GM12878 (cell line): ENCODE results near the gene GLRX5. TPM values are rescaled to one million over a fixed set of nuclear protein-coding genes. Genes with fewer than 3 reads are reported as not detected.

Experiments used
- ATAC-seq: fragments of 200-7000 bp; cut with Tn5 transposase; 3 replicates; pipeline ENCODE4 v1.9.1; 2020; ENCODE audit warnings: mild to moderate bottlenecking, moderate library complexity
- BruUV-seq: library from RNA; stranded (reverse); fragments of 400-500 nt; replicated peaks from 2 replicates; lab custom pipeline; 2021; lab: Mats Ljungman, UMichigan
- CTCF ChIA-PET: fragments of 300-600 bp; sonication (Branson Sonifier 250); formaldehyde crosslinking; extraction: SDS; loops from one replicate; lab custom pipeline; 2021; ENCODE audit warnings: inconsistent platforms; lab: Yijun Ruan, JAX
- POLR2A ChIA-PET: fragments of 350-600 bp; formaldehyde crosslinking; extraction: SDS; loops from one replicate; lab custom pipeline; 2021; ENCODE audit warnings: inconsistent platforms; lab: Charles Lee
- RAD21 ChIA-PET: fragments of 300-600 bp; sonication (Branson Sonifier 250); formaldehyde crosslinking; loops from one replicate; lab custom pipeline; 2023; ENCODE audit warnings: antibody characterized with exemption; ENCODE audit not compliant: unreplicated experiment; lab: Charles Lee
- SMC1A ChIA-PET: fragments of 300-600 bp; sonication (Branson Sonifier 250); formaldehyde crosslinking; loops from one replicate; lab custom pipeline; 2023; ENCODE audit not compliant: unreplicated experiment, uncharacterized antibody; lab: Charles Lee
- DNase-seq: peaks from one replicate; pipeline ENCODE4 v3.0.0-alpha.2; 2011; ENCODE audit warnings: low read depth, low spot score
- FAIRE-seq: peaks from 3 replicates; lab custom pipeline; 2011; peaks lifted over from hg19 to GRCh38; lab: Jason Lieb, UNC
- H2AFZ ChIP-seq: 2 replicates; pipeline ENCODE4 v1.6.0; 2011; ENCODE audit warnings: low read depth, low read length, control low read depth; ENCODE audit not compliant: control insufficient read depth
- H3K27ac ChIP-seq: 2 replicates; pipeline ENCODE4 v1.5.1; 2011; ENCODE audit warnings: control low read depth; ENCODE audit not compliant: control insufficient read depth, insufficient read depth
- H3K27me3 ChIP-seq, 2 experiments: replicated peaks in 1 of 2; 2 replicates each; pipeline versions ENCODE4 v1.6.0 to v1.6.1; 2011; ENCODE audit warnings: low read length in 1 of 2; ENCODE audit not compliant: control insufficient read depth in 2 of 2, insufficient read depth in 2 of 2
- H3K36me3 ChIP-seq, 2 experiments: 2 replicates each; pipeline ENCODE4 v1.5.1; 2011; ENCODE audit warnings: low read length in 1 of 2; ENCODE audit not compliant: control insufficient read depth in 2 of 2, insufficient read depth in 2 of 2
- H3K4me1 ChIP-seq: 2 replicates; pipeline ENCODE4 v1.6.1; 2011; ENCODE audit warnings: mild to moderate bottlenecking, low read length, moderate library complexity, mixed read lengths; ENCODE audit not compliant: control insufficient read depth, insufficient read depth
- H3K4me2 ChIP-seq: 2 replicates; pipeline ENCODE4 v1.6.0; 2011; ENCODE audit warnings: control low read depth; ENCODE audit not compliant: control insufficient read depth, insufficient read depth
- H3K4me3 ChIP-seq: fragments of 200-600 bp; sonication (generic); 2 replicates; pipeline ENCODE4 v1.5.1; 2016
- H3K79me2 ChIP-seq: 2 replicates; pipeline ENCODE4 v1.6.0; 2011; ENCODE audit warnings: low read length; ENCODE audit not compliant: control insufficient read depth, insufficient read depth
- H3K9ac ChIP-seq: 2 replicates; pipeline ENCODE4 v1.8.0; 2011; ENCODE audit warnings: low read length, control low read depth, mixed read lengths; ENCODE audit not compliant: control insufficient read depth, insufficient read depth
- H3K9me3 ChIP-seq: replicated peaks from 3 replicates; pipeline ENCODE4 v1.5.1; 2011; ENCODE audit warnings: mild to moderate bottlenecking, low read length; ENCODE audit not compliant: control insufficient read depth, insufficient read depth
- H4K20me1 ChIP-seq: 2 replicates; pipeline ENCODE4 v1.6.0; 2011; ENCODE audit not compliant: control insufficient read depth, insufficient read depth
- CEBPB ChIP-seq, 2 experiments: fragments of 150-350 bp in 1 of 2; IDR thresholded peaks; 2 replicates each; pipeline ENCODE4 v1.6.1; 2012 to 2014; ENCODE audit warnings: low read depth in 2 of 2, low read length in 2 of 2, borderline replicate concordance in 1 of 2, inconsistent platforms in 1 of 2
- HCFC1 ChIP-seq: fragments of 150-350 bp; IDR thresholded peaks from 2 replicates; pipeline ENCODE4 v1.6.1; 2014; ENCODE audit warnings: low read length
- POLR2AphosphoS2 ChIP-seq: IDR thresholded peaks from 2 replicates; pipeline ENCODE4 v1.6.1; 2011; ENCODE audit warnings: low read depth, mild to moderate bottlenecking, low read length, improper control_type of control experiment, moderate library complexity
- SP1 ChIP-seq: IDR thresholded peaks from one replicate; pipeline ENCODE4 v1.6.1; 2011; ENCODE audit warnings: low read depth, low read length
- SRF ChIP-seq, 2 experiments: IDR thresholded peaks; 2 replicates each; pipeline ENCODE4 v1.6.1; 2011; ENCODE audit warnings: low read depth in 2 of 2, low read length in 2 of 2, mild to moderate bottlenecking in 1 of 2, moderate library complexity in 1 of 2
- ZBED1 ChIP-seq: IDR thresholded peaks from 2 replicates; pipeline ENCODE4 v1.6.1; 2016; ENCODE audit warnings: borderline replicate concordance
- WGBS: methylation state at CpG from one replicate; pipeline ENCODE4 v1.1.6; 2016; ENCODE audit warnings: low lambda C conversion rate; ENCODE audit not compliant: insufficient replicate concordance, insufficient coverage; ENCODE audit errors: missing lambda C conversion rate; 5-methylcytosine and 5-hydroxymethylcytosine counted together
- in situ Hi-C: fragments of 300-500 bp; cut with MboI; formaldehyde crosslinking; loops from 9 replicates; pipeline ENCODE4 v1.14.3; 2018; ENCODE audit warnings: mixed read lengths
- intact Hi-C: fragments of 100-400 bp; cut with micrococcal nuclease; formaldehyde crosslinking; loops from one replicate; pipeline ENCODE4 v1.14.2; 2022; ENCODE audit not compliant: unreplicated experiment
- polyA plus RNA-seq, 11 experiments: library from polyadenylated mRNA; depleted of rRNA in 4 of 11; unstranded in 6 of 11; stranded (reverse) in 5 of 11; fragments of >200 nt; fragmentation: Nextera tagmentation in 4 of 11; fragmentation: Illumina TruSeq in 1 of 11; extraction: Ambion mirVana in 4 of 11; extraction: Trizol in 1 of 11; gene quantifications; 1 replicate in 1 of 11; 2 replicates in 10 of 11; pipeline versions ENCODE4 v1.2.1 to v1.2.3, GENCODE V29; 2011 to 2016; ENCODE audit warnings: inconsistent platforms in 2 of 11, missing spikeins in 2 of 11, low read depth in 1 of 11
- total RNA-seq, 4 experiments: library from RNA; depleted of rRNA in 3 of 4; stranded (reverse); fragments of >200 nt in 3 of 4; fragmentation: Illumina TruSeq in 1 of 4; extraction: Trizol in 1 of 4; gene quantifications; 2 replicates each; pipeline versions ENCODE4 v1.2.1 to v1.2.3, GENCODE V29; 2013 to 2021
- TF ChIP-seq, protein P1 (sequence below): IDR thresholded peaks from 2 replicates; pipeline ENCODE4 v1.6.1; 2012; ENCODE audit warnings: low read depth, low read length, improper control_type of control experiment
- TF ChIP-seq, protein P2 (sequence below): fragments of 450-650 bp; IDR thresholded peaks from 2 replicates; pipeline ENCODE4 v1.6.1; 2017; ENCODE audit warnings: mild to moderate bottlenecking, moderate library complexity
- TF ChIP-seq, protein P3 (sequence below): fragments of 450-650 bp; IDR thresholded peaks from 2 replicates; pipeline ENCODE4 v1.6.1; 2016; ENCODE audit warnings: mild to moderate bottlenecking, moderate library complexity, borderline replicate concordance
- TF ChIP-seq, protein P4 (sequence below): fragments of 450-650 bp; conservative IDR thresholded peaks from 2 replicates; pipeline ENCODE4 v1.6.1; 2017; ENCODE audit warnings: mild to moderate bottlenecking, moderate library complexity

GLRX5 gene
- total and polyA plus RNA-seq, 10 of the 15 experiments (the other 5 are each of a cell fraction or from before 2014, with no cell fraction given), result 12.8 to 139 (median 55.4) TPM

DNA sequence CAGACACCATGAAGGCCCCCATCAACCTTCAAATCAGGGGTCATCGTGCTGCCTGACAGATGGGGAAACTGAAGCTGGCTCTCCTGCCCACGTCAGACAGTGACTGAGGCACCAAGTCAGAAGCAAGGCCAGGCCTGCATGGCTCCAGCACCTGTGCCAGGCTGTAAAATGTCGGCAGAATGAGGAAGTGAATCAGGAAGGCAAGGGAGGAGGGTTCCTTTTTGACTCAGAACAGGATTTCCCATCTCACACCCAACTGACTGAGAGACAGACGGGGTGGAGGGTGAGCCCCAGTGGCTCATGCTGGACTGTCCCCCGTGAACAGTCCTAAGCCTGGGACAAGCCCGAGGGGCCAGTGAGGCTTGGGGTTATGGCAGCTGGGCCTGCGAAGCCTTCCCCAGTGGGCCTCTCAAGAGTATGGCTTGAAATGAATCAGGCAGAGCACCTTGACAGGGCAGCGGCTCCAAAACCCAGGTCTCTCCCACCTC lies 39.3 kb upstream of the GLRX5 start:
- ChIA-PET CTCF (interaction anchor here (1.0 to 6.0 kb wide), 8 partner anchors 8 to 53 kb away, joined by 3 to 36 read pairs (median 6); partner anchors contain the start of genes GLRX5 and SYNE3), POLR2A (interaction anchor here (0.6 to 17.4 kb wide), 4 partner anchors 11 to 36 kb away, joined by 3 to 276 read pairs (median 32); partner anchors contain the start of gene SYNE3), SMC1A (interaction anchor here (0.6 to 8.8 kb wide), 11 partner anchors 8 to 256 kb away, joined by 3 to 69 read pairs (median 8); no protein-coding TSS in a partner anchor), RAD21 (interaction anchor here (0.9 to 6.5 kb wide), 8 partner anchors 9 to 53 kb away, joined by 3 to 49 read pairs (median 9); partner anchors contain the start of gene SYNE3)
- 0% methylated on average over 8 of the region's 8 CpGs for WGBS
- Histone ChIP-seq H3K9ac (peak overlapping the region; percentile 66), H4K20me1 (no peaks in the 10 kb centered on the region), H3K4me1 (peaks cover 60% of the 10 kb centered on the region), H3K27ac (peak overlapping the region; percentile 98), H3K4me3 (peak overlapping the region; percentile 37; the same call in 1 of the 2 replicates), H3K79me2 (peaks cover 80% of the 10 kb centered on the region), H3K9me3 (no peaks in the 10 kb centered on the region; the same call in 1 of the 3 replicates), H3K4me2 (peak overlapping the region; percentile 96), H2AFZ (peak overlapping the region; percentile 54), H3K36me3 (peaks cover 2 to 5% of the 10 kb centered on the region in 2 experiments), H3K27me3 (no peaks in the 10 kb centered on the region)
- DNase-seq (peak; percentile 94), FAIRE-seq (peak; percentile 83), ATAC-seq (peak; percentile 90)
- in situ Hi-C loops (no loop called here), intact Hi-C loops (loop anchor here (2.0 to 5.0 kb wide), 3 partner anchors 15 to 37 kb away; partner anchors contain the start of gene SYNE3)
- BruUV-seq, result no TSS peak
- TF ChIP-seq SP1 (peak; percentile 80), SRF (IDR thresholded peaks at IDR 0.05; ENCODE audit: low read depth in 2 of 2, low read length in 2 of 2) (peak in 1 of 2 experiments; percentile 73; a peak in 2 of 4 replicates), HCFC1 (peak; percentile 38), ZBED1 (peak; percentile 83; the same call in 1 of the 2 replicates), CEBPB (IDR thresholded peaks at IDR 0.05; ENCODE audit: borderline replicate concordance in 1 of 2, low read depth in 2 of 2, low read length in 2 of 2) (no peak), POLR2AphosphoS2 (no peak)
- TF ChIP-seq, protein P1, sequence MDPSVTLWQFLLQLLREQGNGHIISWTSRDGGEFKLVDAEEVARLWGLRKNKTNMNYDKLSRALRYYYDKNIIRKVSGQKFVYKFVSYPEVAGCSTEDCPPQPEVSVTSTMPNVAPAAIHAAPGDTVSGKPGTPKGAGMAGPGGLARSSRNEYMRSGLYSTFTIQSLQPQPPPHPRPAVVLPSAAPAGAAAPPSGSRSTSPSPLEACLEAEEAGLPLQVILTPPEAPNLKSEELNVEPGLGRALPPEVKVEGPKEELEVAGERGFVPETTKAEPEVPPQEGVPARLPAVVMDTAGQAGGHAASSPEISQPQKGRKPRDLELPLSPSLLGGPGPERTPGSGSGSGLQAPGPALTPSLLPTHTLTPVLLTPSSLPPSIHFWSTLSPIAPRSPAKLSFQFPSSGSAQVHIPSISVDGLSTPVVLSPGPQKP, result no peak
- TF ChIP-seq, protein P2, sequence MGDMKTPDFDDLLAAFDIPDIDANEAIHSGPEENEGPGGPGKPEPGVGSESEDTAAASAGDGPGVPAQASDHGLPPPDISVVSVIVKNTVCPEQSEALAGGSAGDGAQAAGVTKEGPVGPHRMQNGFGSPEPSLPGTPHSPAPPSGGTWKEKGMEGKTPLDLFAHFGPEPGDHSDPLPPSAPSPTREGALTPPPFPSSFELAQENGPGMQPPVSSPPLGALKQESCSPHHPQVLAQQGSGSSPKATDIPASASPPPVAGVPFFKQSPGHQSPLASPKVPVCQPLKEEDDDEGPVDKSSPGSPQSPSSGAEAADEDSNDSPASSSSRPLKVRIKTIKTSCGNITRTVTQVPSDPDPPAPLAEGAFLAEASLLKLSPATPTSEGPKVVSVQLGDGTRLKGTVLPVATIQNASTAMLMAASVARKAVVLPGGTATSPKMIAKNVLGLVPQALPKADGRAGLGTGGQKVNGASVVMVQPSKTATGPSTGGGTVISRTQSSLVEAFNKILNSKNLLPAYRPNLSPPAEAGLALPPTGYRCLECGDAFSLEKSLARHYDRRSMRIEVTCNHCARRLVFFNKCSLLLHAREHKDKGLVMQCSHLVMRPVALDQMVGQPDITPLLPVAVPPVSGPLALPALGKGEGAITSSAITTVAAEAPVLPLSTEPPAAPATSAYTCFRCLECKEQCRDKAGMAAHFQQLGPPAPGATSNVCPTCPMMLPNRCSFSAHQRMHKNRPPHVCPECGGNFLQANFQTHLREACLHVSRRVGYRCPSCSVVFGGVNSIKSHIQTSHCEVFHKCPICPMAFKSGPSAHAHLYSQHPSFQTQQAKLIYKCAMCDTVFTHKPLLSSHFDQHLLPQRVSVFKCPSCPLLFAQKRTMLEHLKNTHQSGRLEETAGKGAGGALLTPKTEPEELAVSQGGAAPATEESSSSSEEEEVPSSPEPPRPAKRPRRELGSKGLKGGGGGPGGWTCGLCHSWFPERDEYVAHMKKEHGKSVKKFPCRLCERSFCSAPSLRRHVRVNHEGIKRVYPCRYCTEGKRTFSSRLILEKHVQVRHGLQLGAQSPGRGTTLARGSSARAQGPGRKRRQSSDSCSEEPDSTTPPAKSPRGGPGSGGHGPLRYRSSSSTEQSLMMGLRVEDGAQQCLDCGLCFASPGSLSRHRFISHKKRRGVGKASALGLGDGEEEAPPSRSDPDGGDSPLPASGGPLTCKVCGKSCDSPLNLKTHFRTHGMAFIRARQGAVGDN, result peak; percentile 100
- TF ChIP-seq, protein P3, sequence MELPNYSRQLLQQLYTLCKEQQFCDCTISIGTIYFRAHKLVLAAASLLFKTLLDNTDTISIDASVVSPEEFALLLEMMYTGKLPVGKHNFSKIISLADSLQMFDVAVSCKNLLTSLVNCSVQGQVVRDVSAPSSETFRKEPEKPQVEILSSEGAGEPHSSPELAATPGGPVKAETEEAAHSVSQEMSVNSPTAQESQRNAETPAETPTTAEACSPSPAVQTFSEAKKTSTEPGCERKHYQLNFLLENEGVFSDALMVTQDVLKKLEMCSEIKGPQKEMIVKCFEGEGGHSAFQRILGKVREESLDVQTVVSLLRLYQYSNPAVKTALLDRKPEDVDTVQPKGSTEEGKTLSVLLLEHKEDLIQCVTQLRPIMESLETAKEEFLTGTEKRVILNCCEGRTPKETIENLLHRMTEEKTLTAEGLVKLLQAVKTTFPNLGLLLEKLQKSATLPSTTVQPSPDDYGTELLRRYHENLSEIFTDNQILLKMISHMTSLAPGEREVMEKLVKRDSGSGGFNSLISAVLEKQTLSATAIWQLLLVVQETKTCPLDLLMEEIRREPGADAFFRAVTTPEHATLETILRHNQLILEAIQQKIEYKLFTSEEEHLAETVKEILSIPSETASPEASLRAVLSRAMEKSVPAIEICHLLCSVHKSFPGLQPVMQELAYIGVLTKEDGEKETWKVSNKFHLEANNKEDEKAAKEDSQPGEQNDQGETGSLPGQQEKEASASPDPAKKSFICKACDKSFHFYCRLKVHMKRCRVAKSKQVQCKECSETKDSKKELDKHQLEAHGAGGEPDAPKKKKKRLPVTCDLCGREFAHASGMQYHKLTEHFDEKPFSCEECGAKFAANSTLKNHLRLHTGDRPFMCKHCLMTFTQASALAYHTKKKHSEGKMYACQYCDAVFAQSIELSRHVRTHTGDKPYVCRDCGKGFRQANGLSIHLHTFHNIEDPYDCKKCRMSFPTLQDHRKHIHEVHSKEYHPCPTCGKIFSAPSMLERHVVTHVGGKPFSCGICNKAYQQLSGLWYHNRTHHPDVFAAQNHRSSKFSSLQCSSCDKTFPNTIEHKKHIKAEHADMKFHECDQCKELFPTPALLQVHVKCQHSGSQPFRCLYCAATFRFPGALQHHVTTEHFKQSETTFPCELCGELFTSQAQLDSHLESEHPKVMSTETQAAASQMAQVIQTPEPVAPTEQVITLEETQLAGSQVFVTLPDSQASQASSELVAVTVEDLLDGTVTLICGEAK, result peak; percentile 25; the same call in 1 of the 2 replicates
- TF ChIP-seq, protein P4, sequence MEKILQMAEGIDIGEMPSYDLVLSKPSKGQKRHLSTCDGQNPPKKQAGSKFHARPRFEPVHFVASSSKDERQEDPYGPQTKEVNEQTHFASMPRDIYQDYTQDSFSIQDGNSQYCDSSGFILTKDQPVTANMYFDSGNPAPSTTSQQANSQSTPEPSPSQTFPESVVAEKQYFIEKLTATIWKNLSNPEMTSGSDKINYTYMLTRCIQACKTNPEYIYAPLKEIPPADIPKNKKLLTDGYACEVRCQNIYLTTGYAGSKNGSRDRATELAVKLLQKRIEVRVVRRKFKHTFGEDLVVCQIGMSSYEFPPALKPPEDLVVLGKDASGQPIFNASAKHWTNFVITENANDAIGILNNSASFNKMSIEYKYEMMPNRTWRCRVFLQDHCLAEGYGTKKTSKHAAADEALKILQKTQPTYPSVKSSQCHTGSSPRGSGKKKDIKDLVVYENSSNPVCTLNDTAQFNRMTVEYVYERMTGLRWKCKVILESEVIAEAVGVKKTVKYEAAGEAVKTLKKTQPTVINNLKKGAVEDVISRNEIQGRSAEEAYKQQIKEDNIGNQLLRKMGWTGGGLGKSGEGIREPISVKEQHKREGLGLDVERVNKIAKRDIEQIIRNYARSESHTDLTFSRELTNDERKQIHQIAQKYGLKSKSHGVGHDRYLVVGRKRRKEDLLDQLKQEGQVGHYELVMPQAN, result no peak; the same call in 1 of the 2 replicates
